ENCODE measurements around the gene HTR3D. TPM values are rescaled to one million over a fixed set of nuclear protein-coding genes. Genes with fewer than 3 reads are reported as not detected.
"Not testable (repeated sequence)": the region's sequence is repeated elsewhere in the genome, so short reads cannot be mapped to it uniquely, and the experiment has no call there.

HTR3D gene
- total and polyA plus RNA-seq, 10 of the 15 experiments (the other 5 are each of a cell fraction or from before 2014, with no cell fraction given) = not detected

DNA sequence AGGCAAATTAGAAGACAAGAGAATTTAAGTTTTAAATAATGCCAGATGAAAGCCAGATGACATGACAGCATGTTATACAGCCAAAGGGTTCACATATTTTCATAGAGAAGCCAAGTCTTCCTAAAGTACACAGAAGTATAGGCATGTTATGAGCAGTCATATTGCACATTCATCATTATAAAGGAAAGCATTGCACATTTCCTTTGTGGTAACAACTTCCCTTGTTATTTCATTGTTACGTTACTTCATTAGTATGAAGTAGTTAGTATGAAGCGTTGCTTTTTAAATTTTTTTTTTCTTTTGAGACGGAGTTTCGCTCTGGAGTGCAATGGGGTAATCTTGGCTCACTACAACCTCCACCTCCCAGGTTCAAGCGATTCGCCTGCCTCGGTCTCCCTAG is 9.2 kb upstream of the HTR3D start:
- CTCF ChIA-PET = interaction anchor here (0.9 kb wide), 2 partner anchors 125 to 126 kb away, joined by 3 to 4 read pairs; no protein-coding TSS in a partner anchor
- RAD21 ChIA-PET (ENCODE audit: unreplicated experiment) = no interaction called here
- Histone ChIP-seq H3K9ac (ENCODE audit: control insufficient read depth, insufficient read depth, low read length) (no peak overlapping the region), H3K27ac (ENCODE audit: control insufficient read depth, insufficient read depth) (no peak overlapping the region), H3K79me2 (ENCODE audit: control insufficient read depth, insufficient read depth, low read length) (no peaks in the 10 kb centered on the region), H3K36me3 (ENCODE audit: control insufficient read depth in 2 of 2, insufficient read depth in 2 of 2, low read length in 1 of 2) (no peaks in the 10 kb centered on the region), H3K27me3 (replicated peaks in 1 of 2; ENCODE audit: control insufficient read depth in 2 of 2, insufficient read depth in 2 of 2, low read length in 1 of 2) (no peaks in the 10 kb centered on the region), H3K4me3 (no peak overlapping the region), H3K4me2 (ENCODE audit: control insufficient read depth, insufficient read depth) (no peak overlapping the region), H4K20me1 (ENCODE audit: control insufficient read depth, insufficient read depth) (no peaks in the 10 kb centered on the region), H3K9me3 (replicated peaks; ENCODE audit: control insufficient read depth, insufficient read depth, low read length) (no peaks in the 10 kb centered on the region), H2AFZ (ENCODE audit: control insufficient read depth, low read depth, low read length) (no peak overlapping the region), H3K4me1 (ENCODE audit: control insufficient read depth, insufficient read depth, low read length) (no peaks in the 10 kb centered on the region; the same call in 1 of the 2 replicates)
- TF ChIP-seq CHD1 (IDR thresholded peaks at IDR 0.05; ENCODE audit: low read depth, low read length) (no peak), SIX5 (IDR thresholded peaks at IDR 0.05; ENCODE audit: low read depth, low read length, severe bottlenecking) (no peak), MEF2A (IDR thresholded peaks at IDR 0.05; ENCODE audit: insufficient read depth, low read depth, low read length) (no peak), ZNF384 (IDR thresholded peaks at IDR 0.05; ENCODE audit: borderline replicate concordance, low read depth, low read length) (no peak), SMC3 (IDR thresholded peaks at IDR 0.05; ENCODE audit: borderline replicate concordance, low read length) (no peak), FOXK2 (IDR thresholded peaks at IDR 0.05) (no peak), IKZF2 (IDR thresholded peaks at IDR 0.05) (no peak), DPF2 (IDR thresholded peaks at IDR 0.05) (no peak), SP1 (IDR thresholded peaks at IDR 0.05; ENCODE audit: low read depth, low read length) (no peak), ZNF687 (IDR thresholded peaks at IDR 0.05) (no peak), HCFC1 (IDR thresholded peaks at IDR 0.05; ENCODE audit: low read length) (no peak)
- 2% methylated on average over 5 of the region's 7 CpGs for WGBS (ENCODE audit: insufficient coverage, insufficient replicate concordance, low lambda C conversion rate, missing lambda C conversion rate)
- no peak for DNase-seq (ENCODE audit: low read depth, low spot score)
- SMC1A ChIA-PET (ENCODE audit: uncharacterized antibody, unreplicated experiment) = no interaction called here
- intact Hi-C loops (cut with micrococcal nuclease; ENCODE audit: unreplicated experiment) = no loop called here
- POLR2A ChIA-PET = no interaction called here
- no peak for ATAC-seq
- BruUV-seq (replicated peaks) = no TSS peak
- in situ Hi-C loops (cut with MboI) = no loop called here
- FAIRE-seq = no peak

DNA sequence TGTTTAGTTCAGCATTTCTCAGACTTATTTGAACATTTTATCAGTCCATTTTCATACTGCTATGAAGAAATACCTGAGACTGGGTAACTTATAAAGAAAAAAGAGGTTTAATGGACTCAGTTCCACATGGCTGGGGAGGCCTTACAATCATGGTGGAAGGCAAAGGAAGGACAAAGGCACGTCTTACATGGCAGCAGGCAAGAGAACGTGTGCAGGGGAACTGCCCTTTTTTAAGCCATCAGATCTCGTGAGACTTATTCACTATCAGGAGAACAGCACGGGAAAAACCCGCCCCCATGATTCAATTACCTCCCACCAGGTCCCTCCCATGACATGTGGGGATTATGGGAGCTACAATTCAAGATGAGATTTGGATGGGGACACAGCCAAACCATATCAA is 6.3 kb upstream of the HTR3D start:
- H3K27ac ChIP-seq (ENCODE audit: control insufficient read depth, insufficient read depth); H4K20me1 ChIP-seq (ENCODE audit: control insufficient read depth, insufficient read depth); ATAC-seq; intact Hi-C loops (cut with micrococcal nuclease; ENCODE audit: unreplicated experiment); in situ Hi-C loops (cut with MboI); BruUV-seq (replicated peaks); H3K79me2 ChIP-seq (ENCODE audit: control insufficient read depth, insufficient read depth, low read length); H3K36me3 ChIP-seq (ENCODE audit: control insufficient read depth in 2 of 2, insufficient read depth in 2 of 2, low read length in 1 of 2); H3K9ac ChIP-seq (ENCODE audit: control insufficient read depth, insufficient read depth, low read length); H3K9me3 ChIP-seq (replicated peaks; ENCODE audit: control insufficient read depth, insufficient read depth, low read length); H2AFZ ChIP-seq (ENCODE audit: control insufficient read depth, low read depth, low read length); FAIRE-seq; H3K4me3 ChIP-seq; H3K4me2 ChIP-seq (ENCODE audit: control insufficient read depth, insufficient read depth); H3K27me3 ChIP-seq (replicated peaks in 1 of 2; ENCODE audit: control insufficient read depth in 2 of 2, insufficient read depth in 2 of 2, low read length in 1 of 2); H3K4me1 ChIP-seq (ENCODE audit: control insufficient read depth, insufficient read depth, low read length); POLR2A ChIA-PET; DNase-seq (ENCODE audit: low read depth, low spot score); SMC1A ChIA-PET (ENCODE audit: uncharacterized antibody, unreplicated experiment): not testable (repeated sequence)
- RAD21 ChIA-PET (ENCODE audit: unreplicated experiment) = interaction anchor here (0.5 kb wide), 1 partner anchor 173 kb away, joined by 3 read pairs; no protein-coding TSS in a partner anchor
- CTCF ChIA-PET = interaction anchor here (0.6 kb wide), 1 partner anchor 10 kb away, joined by 3 read pairs; no protein-coding TSS in a partner anchor
- WGBS (ENCODE audit: insufficient coverage, insufficient replicate concordance, low lambda C conversion rate, missing lambda C conversion rate) = 23% methylated on average over 5 of the region's 5 CpGs
